Adipose tissue (tissue), 3 donors: ENCODE results near the gene GATC. TPM values are rescaled to one million over a fixed set of nuclear protein-coding genes. Genes with fewer than 3 reads are reported as not detected.
A peak's percentile ranks its signal among the peaks of the same experiment; 100 is the strongest.

Experiments used
- H3K27ac ChIP-seq: one replicate; pipeline ENCODE4 v1.5.1; 2013; ENCODE audit warnings: low read depth, low read length
- WGBS, 3 donors: extraction: QIAGEN DNeasy Blood & Tissue Kit; methylation state at CpG; one replicate each; pipeline ENCODE4 v1.1.7; 2013; 5-methylcytosine and 5-hydroxymethylcytosine counted together
- polyA plus RNA-seq, 3 donors: library from polyadenylated mRNA; stranded (reverse); fragments of 200-250 nt; gene quantifications; one replicate each; pipeline ENCODE4 v1.2.3, GENCODE V29; 2013
- donor health status: healthy with polysubstance abuse.
- donor health status: Bipolar disorder and iron deficiency.
- donor health status: healthy.

Gene GATC
- polyA plus RNA-seq = 10 to 100 TPM; 10.6 to 13.4 (median 12.3) TPM

- 0% methylated on average over 72 to 73 of the region's 73 CpGs for WGBS, 3 donors
- H3K27ac ChIP-seq = peak within 1 kb of the TSS; percentile 89
Observed at GRCh38 chr12:120445911-120446843, at the start of gene GATC, which contains the start of gene TRIAP1. TSS of gene GATC (plus strand) at chr12:120446444. CDS start at chr12:120446481, 37 bp downstream. TSS of gene TRIAP1 (minus strand) at chr12:120446384. CDS start at chr12:120446372, 12 bp downstream.

DNA sequence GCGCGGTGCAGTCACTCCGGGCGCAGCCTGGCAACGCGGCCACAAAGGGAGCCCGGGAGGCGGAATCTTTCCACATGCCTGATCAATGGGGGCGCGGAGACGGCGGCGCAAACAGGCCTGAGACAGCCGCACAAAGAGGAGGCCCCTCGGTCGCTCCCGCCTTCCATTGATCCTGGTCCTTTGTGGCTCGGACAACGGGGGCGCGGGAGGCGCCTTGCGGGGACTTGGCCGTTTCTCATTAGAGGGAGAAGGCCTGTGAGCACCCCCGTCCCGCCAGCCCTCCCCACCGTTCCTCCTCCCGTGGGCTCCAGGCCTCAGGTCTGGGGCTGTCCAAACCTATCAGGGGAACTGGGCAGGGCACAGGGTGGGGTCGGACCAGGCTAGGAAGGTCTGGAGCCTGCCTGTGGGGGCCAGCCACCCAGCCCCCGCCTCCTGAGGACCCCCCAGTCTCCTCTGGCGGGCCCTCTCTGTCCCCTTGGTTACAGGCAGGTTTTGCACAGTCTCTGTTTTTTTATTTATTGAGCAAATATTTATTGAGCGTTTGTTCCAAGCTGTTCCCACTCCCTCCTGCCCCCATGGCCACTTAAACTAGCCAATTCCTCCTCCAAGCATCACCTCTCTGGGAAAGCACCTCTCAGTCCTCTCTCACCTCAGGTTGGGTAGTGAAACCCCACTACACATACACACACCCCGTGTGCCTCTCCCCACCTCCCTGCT is 48.3 kb upstream of the GATC start:
- no peak overlapping the region for H3K27ac ChIP-seq
- WGBS, 3 donors = 53 to 65% (median 58%) methylated on average over 33 of the region's 33 CpGs

- 69 to 86% (median 77%) methylated on average over 5 of the region's 5 CpGs for WGBS, 3 donors
- no peak overlapping the region for H3K27ac ChIP-seq
Observed at GRCh38 chr12:120399531-120399930, 46.7 kb upstream of the GATC start.

DNA sequence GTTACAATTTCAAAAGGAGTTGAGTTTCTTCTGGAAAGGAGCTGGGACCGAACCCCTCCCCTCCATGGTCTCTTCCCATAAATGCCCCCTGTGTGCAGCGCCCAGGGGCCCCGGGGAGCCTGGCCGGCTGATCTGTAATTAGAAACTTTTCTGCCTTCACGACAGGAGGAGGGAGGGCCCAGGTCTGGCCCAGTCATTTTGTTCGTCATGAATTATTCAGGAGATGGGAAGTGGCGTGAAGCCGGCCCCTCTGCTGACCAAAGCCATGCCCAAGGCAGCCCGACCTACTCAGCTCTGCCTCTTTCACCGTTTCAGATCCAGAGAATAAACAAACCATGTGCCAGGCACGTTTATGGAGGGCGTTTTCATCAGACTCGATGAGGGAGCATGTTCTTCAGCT is 44.0 kb upstream of the GATC start:
- no peak overlapping the region for H3K27ac ChIP-seq
- WGBS, 3 donors = 40 to 48% (median 44%) methylated on average over 13 of the region's 13 CpGs

DNA sequence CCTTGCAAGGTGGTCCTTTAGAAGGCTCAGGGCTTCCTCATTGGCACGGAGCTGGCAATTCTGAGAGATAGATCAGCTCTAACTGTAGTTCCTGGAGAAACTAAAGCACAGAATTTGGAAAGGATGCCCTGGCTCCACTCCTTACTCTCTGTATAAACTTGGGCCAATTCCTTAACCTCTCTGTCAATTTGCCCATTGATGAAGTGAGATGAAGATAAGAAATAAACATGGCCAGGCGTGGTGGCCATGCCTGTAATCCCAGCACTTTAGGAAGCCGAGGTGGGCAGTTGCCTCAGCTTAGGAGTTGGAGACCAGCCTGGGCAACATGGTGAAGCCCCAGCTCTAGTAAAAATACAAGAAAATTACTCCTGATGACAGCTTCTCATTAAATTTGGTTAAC is 42.4 kb upstream of the GATC start:
- no peak overlapping the region for H3K27ac ChIP-seq
- WGBS, 3 donors = 76 to 91% (median 81%) methylated on average over 3 of the region's 3 CpGs

GRCh38 chr12:120404271-120404670 is 42.0 kb upstream of the GATC start:
- H3K27ac ChIP-seq = no peak overlapping the region
- 74 to 85% (median 77%) methylated on average over 1 of the region's 1 CpG for WGBS, 3 donors

DNA sequence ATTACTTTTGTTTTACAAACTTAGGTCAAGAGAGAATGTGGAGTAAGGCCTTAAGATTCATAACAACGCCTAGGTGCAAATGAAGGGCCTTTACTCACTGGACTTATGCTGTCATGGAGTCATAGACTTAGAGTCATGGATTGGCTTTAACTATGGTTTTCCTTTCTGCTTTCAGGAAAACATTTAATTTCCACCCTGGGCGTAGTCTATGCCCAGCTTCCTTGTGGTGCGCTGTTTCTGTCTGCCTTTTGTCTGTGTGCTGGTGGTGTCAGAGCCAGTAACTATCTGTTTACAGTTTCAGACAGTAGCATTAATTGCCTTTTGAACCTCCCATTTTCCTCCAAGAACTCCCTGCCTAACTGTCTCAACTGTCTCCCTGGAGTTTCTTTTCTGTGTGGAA is 40.2 kb upstream of the GATC start:
- 68 to 87% (median 74%) methylated on average over 3 of the region's 3 CpGs for WGBS, 3 donors
- no peak overlapping the region for H3K27ac ChIP-seq

- WGBS, 3 donors = 93 to 95% (median 94%) methylated on average over 3 of the region's 3 CpGs
- no peak overlapping the region for H3K27ac ChIP-seq
Observed at GRCh38 chr12:120406553-120406952, 39.7 kb upstream of the GATC start.

DNA sequence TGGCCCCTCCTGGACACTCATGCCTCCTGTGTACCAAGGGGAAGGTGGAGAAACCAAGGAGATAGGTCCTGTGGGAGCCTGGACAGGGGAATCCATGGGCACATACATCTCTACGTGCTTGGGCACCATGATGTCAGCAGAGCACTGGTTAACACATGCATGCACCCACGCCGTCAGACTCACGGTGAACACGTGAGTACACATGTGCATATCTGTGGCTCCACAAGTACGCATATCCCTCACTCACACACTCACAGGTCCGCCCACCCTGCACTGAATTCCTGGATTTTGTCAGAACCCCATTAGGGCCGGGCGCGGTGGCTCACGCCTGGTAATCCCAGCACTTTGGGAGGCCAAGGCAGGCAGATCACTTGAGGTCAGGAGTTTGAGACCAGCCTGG is 37.5 kb upstream of the GATC start:
- WGBS, 3 donors = 94 to 97% (median 96%) methylated on average over 11 of the region's 11 CpGs
- H3K27ac ChIP-seq = no peak overlapping the region

- no peak overlapping the region for H3K27ac ChIP-seq
- WGBS, 3 donors = 77 to 88% (median 82%) methylated on average over 7 of the region's 7 CpGs
Observed at GRCh38 chr12:120412421-120412820, 33.8 kb upstream of the GATC start.

- 25 to 61% (median 55%) methylated on average over 13 of the region's 13 CpGs for WGBS, 3 donors
- H3K27ac ChIP-seq = no peak overlapping the region
Observed at GRCh38 chr12:120413901-120414695, 32.1 kb upstream of the GATC start.

GRCh38 chr12:120416490-120417216 is 29.6 kb upstream of the GATC start:
- WGBS, 3 donors = 79 to 87% (median 79%) methylated on average over 7 of the region's 7 CpGs

GRCh38 chr12:120417917-120418580 is 28.2 kb upstream of the GATC start:
- 88 to 95% (median 91%) methylated on average over 4 of the region's 4 CpGs for WGBS, 3 donors
- H3K27ac ChIP-seq = no peak overlapping the region

More at GRCh38 chr12:120416490-120417216, 29.6 kb upstream of the GATC start:
- no peak overlapping the region for H3K27ac ChIP-seq

DNA sequence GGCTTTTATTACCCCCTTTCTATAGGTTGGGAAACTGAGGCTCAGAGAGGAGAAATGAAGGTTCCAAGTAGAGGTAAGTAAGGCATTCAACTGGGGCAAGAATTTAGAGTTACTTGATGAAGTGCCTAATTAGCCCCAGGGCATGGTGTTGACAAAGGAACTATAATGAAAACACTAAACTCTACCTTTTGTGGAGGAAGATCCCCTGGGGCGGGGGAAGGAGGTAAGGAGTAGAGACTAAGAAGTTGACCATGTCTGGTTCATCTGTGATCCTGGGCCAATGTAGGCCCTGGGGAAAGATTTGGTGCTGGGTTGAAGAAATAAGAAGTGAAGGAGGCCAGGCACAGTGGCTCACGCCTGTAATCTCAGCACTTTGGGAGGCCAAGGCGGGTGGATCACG is 24.5 kb upstream of the GATC start:
- 84 to 91% (median 85%) methylated on average over 4 of the region's 4 CpGs for WGBS, 3 donors
- no peak overlapping the region for H3K27ac ChIP-seq

- 52 to 82% (median 56%) methylated on average over 7 of the region's 7 CpGs for WGBS, 3 donors
- no peak overlapping the region for H3K27ac ChIP-seq
Observed at GRCh38 chr12:120422892-120423456, 23.3 kb upstream of the GATC start.

- H3K27ac ChIP-seq = no peak overlapping the region
- 70 to 78% (median 75%) methylated on average over 3 of the region's 3 CpGs for WGBS, 3 donors
Observed at GRCh38 chr12:120425797-120426196, 20.4 kb upstream of the GATC start.

DNA sequence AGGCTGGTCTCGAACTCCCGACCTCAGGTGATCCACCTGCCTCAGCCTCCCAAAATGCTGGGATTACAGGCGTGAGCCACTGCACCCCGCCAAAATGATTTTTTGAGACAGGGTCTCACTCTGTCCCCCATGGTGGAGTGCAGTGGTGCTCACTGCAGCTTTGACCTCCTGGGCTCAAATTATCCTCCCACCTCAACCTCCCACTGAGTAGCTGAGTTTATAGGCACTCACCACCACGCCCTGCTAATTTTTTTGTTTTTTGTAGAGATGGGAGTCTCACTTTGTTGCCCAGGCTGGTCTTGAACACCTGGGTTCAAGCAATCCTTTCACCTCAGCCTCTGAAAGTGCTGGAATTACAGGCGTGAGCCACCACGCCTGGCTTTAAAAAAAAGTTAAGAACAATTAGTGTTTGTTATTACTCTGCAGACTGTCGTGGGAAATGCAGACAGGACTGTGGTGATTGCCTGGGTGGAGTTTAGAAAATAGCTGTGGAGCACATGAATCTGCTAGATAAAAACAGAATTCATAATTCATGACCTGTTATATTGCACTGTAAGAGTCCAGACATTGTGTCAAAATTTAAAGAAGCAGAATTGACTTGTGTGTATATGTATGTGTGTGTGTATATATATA is 17.5 kb upstream of the GATC start:
- no peak overlapping the region for H3K27ac ChIP-seq
- 60 to 69% (median 61%) methylated on average over 8 of the region's 8 CpGs for WGBS, 3 donors
